CD4-positive, alpha-beta T cell (primary cell): ENCODE results near the gene CDHR1. TPM values are rescaled to one million over a fixed set of nuclear protein-coding genes. Genes with fewer than 3 reads are reported as not detected.

ENCODE experiments used
- ATAC-seq: fragments of 200-7000 bp; cut with Tn5 transposase; one replicate; pipeline ENCODE4 v1.10.0; 2022; ENCODE audit warnings: mild to moderate bottlenecking; ENCODE audit not compliant: poor library complexity
- CTCF ChIA-PET: fragments of 350-600 bp; sonication (Branson Sonifier 250); formaldehyde crosslinking; loops from one replicate; lab custom pipeline; 2021; ENCODE audit warnings: antibody characterized with exemption, inconsistent platforms; lab: Charles Lee
- POLR2A ChIA-PET: fragments of 350-600 bp; sonication (Branson Sonifier 250); formaldehyde crosslinking; loops from one replicate; lab custom pipeline; 2021; ENCODE audit warnings: antibody characterized with exemption, inconsistent platforms; lab: Charles Lee
- DNase-seq, 14 experiments: peaks; one replicate each; pipeline ENCODE4 v3.0.0-alpha.2; 2013 to 2020; ENCODE audit warnings: mixed read lengths in 2 of 14
- H3K27ac ChIP-seq, 2 donors: one replicate each; pipeline versions ENCODE4 v1.5.1 to v1.7.0; 2013; ENCODE audit warnings: low read length in 2 of 2, low read depth in 1 of 2, mild to moderate bottlenecking in 1 of 2
- H3K27me3 ChIP-seq, 2 experiments: 1 replicate in 1 of 2; 2 replicates in 1 of 2; pipeline versions ENCODE4 v1.6.1 to v1.7.0; 2013; ENCODE audit warnings: low read length in 2 of 2, control low read depth in 1 of 2, mild to moderate bottlenecking in 1 of 2, moderate library complexity in 1 of 2; ENCODE audit not compliant: insufficient read depth in 2 of 2, control insufficient read depth in 1 of 2
- H3K36me3 ChIP-seq: one replicate; pipeline ENCODE4 v1.6.1; 2013; ENCODE audit warnings: low read length, control low read depth; ENCODE audit not compliant: insufficient read depth
- H3K4me1 ChIP-seq: one replicate; pipeline ENCODE4 v1.6.1; 2013; ENCODE audit warnings: low read length, control low read depth; ENCODE audit not compliant: insufficient read depth
- H3K4me3 ChIP-seq: one replicate; pipeline ENCODE4 v1.5.1; 2013; ENCODE audit warnings: mild to moderate bottlenecking, low read length, moderate library complexity
- H3K9me3 ChIP-seq, 2 experiments: 1 replicate in 1 of 2; 2 replicates in 1 of 2; pipeline versions ENCODE4 v1.6.1 to v1.7.0; 2013; ENCODE audit warnings: low read length in 2 of 2, mild to moderate bottlenecking in 2 of 2, control low read depth in 1 of 2, moderate library complexity in 1 of 2; ENCODE audit not compliant: control insufficient read depth in 1 of 2, insufficient read depth in 1 of 2
- H3K27ac Mint-ChIP-seq: one replicate; pipeline ENCODE4 v1.8.0; 2020; ENCODE audit warnings: mixed read lengths
- H3K27me3 Mint-ChIP-seq: one replicate; pipeline ENCODE4 v1.8.0; 2021; ENCODE audit warnings: mixed read lengths
- H3K36me3 Mint-ChIP-seq: one replicate; pipeline ENCODE4 v1.8.0; 2021; ENCODE audit warnings: low read depth, mixed read lengths
- H3K4me1 Mint-ChIP-seq: one replicate; pipeline ENCODE4 v1.8.0; 2021; ENCODE audit warnings: low read depth, mixed read lengths
- H3K4me3 Mint-ChIP-seq: one replicate; pipeline ENCODE4 v1.8.0; 2020; ENCODE audit warnings: mild to moderate bottlenecking, mixed read lengths
- H3K9me3 Mint-ChIP-seq: one replicate; pipeline ENCODE4 v1.8.0; 2020; ENCODE audit warnings: mixed read lengths
- intact Hi-C, 2 experiments: fragments of 100-400 bp; cut with DNase I in 1 of 2; cut with micrococcal nuclease in 1 of 2; formaldehyde crosslinking; loops; one replicate each; pipeline versions ENCODE4 v1.15.1 to v1.9.0; 2023 to 2025; cut with DNase I, micrococcal nuclease
- total RNA-seq, 174 experiments: library from RNA in 2 of 174; stranded (reverse) in 2 of 174; gene quantifications; one replicate each; pipeline ENCODE4 v1.2.3 and lab custom pipeline; 2021 to 2026
- TF ChIP-seq, protein P1 (sequence below): fragments of 200-600 bp; IDR thresholded peaks from one replicate; pipeline ENCODE4 v1.8.0; 2022; ENCODE audit warnings: antibody characterized with exemption, mild to moderate bottlenecking

CDHR1 gene
- total RNA-seq, 2 experiments from 2014 or later, result 0.74 to 0.92 TPM

DNA sequence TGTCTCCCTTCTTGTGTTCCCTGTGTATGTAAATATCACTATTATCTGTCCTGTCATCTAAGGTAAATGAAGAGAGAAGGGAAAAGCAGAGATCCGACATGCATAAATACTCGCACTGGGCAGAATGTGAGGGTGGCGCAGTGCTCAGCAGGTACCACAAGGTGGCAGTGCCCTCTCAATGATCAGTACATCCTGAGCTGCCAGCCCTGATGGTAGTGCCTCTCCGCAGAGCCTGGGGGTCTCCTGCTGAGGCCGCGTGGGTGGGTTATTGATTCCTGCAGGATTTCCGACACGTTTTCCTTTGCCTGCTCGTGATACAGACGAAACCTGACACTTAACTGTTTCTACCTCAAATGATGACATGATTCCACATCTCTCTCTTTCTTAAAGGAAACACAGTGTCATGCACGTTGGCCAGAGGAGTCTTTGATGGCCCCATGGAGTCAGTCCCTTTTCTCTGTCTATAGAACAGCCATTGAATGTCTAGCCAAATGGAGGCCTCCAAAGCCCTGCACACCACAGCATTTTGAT is 70.3 kb downstream of the CDHR1 start:
- Histone ChIP-seq H3K36me3 (no peaks in the 10 kb centered on the region), H3K9me3 (no peaks in the 10 kb centered on the region), H3K4me1 (peaks cover 10% of the 10 kb centered on the region), H3K27me3 (peaks cover 3 to 8% of the 10 kb centered on the region in 2 experiments), H3K27ac (no peak overlapping the region), H3K4me3 (no peak overlapping the region)
- TF ChIP-seq, protein P1, sequence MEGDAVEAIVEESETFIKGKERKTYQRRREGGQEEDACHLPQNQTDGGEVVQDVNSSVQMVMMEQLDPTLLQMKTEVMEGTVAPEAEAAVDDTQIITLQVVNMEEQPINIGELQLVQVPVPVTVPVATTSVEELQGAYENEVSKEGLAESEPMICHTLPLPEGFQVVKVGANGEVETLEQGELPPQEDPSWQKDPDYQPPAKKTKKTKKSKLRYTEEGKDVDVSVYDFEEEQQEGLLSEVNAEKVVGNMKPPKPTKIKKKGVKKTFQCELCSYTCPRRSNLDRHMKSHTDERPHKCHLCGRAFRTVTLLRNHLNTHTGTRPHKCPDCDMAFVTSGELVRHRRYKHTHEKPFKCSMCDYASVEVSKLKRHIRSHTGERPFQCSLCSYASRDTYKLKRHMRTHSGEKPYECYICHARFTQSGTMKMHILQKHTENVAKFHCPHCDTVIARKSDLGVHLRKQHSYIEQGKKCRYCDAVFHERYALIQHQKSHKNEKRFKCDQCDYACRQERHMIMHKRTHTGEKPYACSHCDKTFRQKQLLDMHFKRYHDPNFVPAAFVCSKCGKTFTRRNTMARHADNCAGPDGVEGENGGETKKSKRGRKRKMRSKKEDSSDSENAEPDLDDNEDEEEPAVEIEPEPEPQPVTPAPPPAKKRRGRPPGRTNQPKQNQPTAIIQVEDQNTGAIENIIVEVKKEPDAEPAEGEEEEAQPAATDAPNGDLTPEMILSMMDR, result peak; percentile 97
- intact Hi-C loops, result loop anchor here (1.0 to 10.0 kb wide), 5 partner anchors 88 to 273 kb away; no protein-coding TSS in a partner anchor
- Mint-ChIP-seq H3K4me1 (peaks cover 9% of the 10 kb centered on the region), H3K9me3 (no peaks in the 10 kb centered on the region), H3K27ac (no peak overlapping the region), H3K4me3 (no peak overlapping the region), H3K27me3 (peaks cover 41% of the 10 kb centered on the region), H3K36me3 (no peaks in the 10 kb centered on the region)
- ChIA-PET CTCF (interaction anchor here (0.5 to 3.0 kb wide), 18 partner anchors 9 to 284 kb away, joined by 3 to 46 read pairs (median 4); no protein-coding TSS in a partner anchor), POLR2A (interaction anchor here (1.4 kb wide), 1 partner anchor 272 kb away, joined by 4 read pairs; no protein-coding TSS in a partner anchor)
- ATAC-seq (peak; percentile 94), DNase-seq (peak; percentile 51 to 83 (median 66))

DNA sequence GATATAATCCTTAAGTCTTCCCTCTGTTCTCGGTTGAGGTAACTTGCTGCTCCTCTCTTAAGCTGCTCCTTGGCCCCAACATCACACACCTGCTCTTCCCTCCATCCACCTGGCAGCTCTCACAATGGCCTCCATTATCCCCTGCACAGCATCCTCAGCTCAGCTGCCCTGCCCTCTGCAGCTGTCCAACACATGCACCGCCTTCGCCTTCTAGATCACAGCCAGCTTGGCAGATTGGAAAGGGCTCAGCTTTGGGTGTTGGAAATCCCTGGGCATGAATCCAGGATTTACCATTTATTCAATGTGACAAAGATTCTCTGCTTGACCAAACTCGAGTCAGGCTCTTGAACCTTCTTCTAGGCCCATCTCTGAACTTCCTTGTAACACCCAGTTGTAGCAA is 71.1 kb downstream of the CDHR1 start:
- Mint-ChIP-seq H3K27ac (no peak overlapping the region), H3K4me1 (peaks cover 10% of the 10 kb centered on the region), H3K27me3 (peaks cover 34% of the 10 kb centered on the region), H3K36me3 (no peaks in the 10 kb centered on the region), H3K4me3 (no peak overlapping the region), H3K9me3 (no peaks in the 10 kb centered on the region)
- TF ChIP-seq, protein P1, result no peak
- H3K4me1 ChIP-seq, result peaks cover 10% of the 10 kb centered on the region
- no peaks in the 10 kb centered on the region for H3K36me3 ChIP-seq
- no peaks in the 10 kb centered on the region for H3K9me3 ChIP-seq
- no peak for ATAC-seq
- DNase-seq, result no peak
- no peak overlapping the region for H3K4me3 ChIP-seq
- H3K27ac ChIP-seq, result no peak overlapping the region
- intact Hi-C loops, result loop anchor here (2.0 to 10.0 kb wide), 3 partner anchors 87 to 169 kb away; no protein-coding TSS in a partner anchor
- peaks cover 3 to 8% of the 10 kb centered on the region in 2 experiments for H3K27me3 ChIP-seq
- CTCF ChIA-PET, result interaction anchor here (1.0 to 3.0 kb wide), 4 partner anchors 88 to 273 kb away, joined by 3 to 46 read pairs (median 7); no protein-coding TSS in a partner anchor
- POLR2A ChIA-PET, result no interaction called here

DNA sequence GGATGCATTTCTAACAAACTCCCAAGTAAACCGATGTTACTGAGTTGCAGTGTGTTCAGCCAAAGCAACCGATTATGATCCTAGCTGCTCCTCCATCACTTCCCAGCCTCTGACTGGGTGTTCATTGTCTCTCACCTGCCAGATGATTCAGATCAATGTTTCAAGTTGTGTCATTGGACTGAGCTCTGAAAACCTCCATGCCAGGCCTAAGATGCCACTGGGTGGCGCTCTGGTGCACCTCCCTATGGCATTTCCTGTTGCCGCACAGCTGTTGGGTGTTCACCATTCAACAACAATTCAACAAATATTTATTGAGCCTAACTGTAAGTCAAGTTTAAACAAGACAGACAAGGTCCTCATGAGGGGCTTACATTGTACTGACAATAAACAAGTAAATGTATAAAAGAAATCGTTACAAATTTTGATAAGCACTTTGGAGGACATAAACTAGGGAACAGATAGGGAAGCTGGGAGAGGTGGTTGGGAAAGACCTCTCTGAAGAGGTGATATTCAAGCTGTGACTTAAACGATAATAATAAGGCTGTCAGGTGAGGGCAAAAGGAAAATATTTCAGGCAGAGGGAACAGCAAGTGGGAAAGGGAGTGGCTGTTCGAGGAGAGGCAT is 73.3 kb downstream of the CDHR1 start:
- H3K4me1 Mint-ChIP-seq, result peaks cover 15% of the 10 kb centered on the region
- Histone ChIP-seq H3K4me3 (no peak overlapping the region), H3K27me3 (peaks cover 0 to 8% of the 10 kb centered on the region in 2 experiments), H3K27ac (no peak overlapping the region), H3K36me3 (no peaks in the 10 kb centered on the region), H3K4me1 (peaks cover 13% of the 10 kb centered on the region), H3K9me3 (no peaks in the 10 kb centered on the region)
- TF ChIP-seq, protein P1, result peak; percentile 53
- H3K4me3 Mint-ChIP-seq, result no peak overlapping the region
- ChIA-PET POLR2A (interaction anchor here (1.3 kb wide), 1 partner anchor 66 kb away, joined by 5 read pairs; no protein-coding TSS in a partner anchor), CTCF (interaction anchor here (0.6 to 2.2 kb wide), 14 partner anchors 11 to 275 kb away, joined by 3 to 27 read pairs (median 4); partner anchors contain the start of genes CCSER2 and GHITM)
- H3K27ac Mint-ChIP-seq, result no peak overlapping the region
- H3K9me3 Mint-ChIP-seq, result no peaks in the 10 kb centered on the region
- ATAC-seq, result peak; percentile 78
- DNase-seq, result peak; percentile 34 to 78 (median 60)
- H3K36me3 Mint-ChIP-seq, result no peaks in the 10 kb centered on the region
- peaks cover 21% of the 10 kb centered on the region for H3K27me3 Mint-ChIP-seq
- intact Hi-C loops, result loop anchor here (2.0 to 10.0 kb wide), 3 partner anchors 67 to 167 kb away; no protein-coding TSS in a partner anchor
